Fibroblast of mammary gland (primary cell): ENCODE measurements around the gene ABHD2.

Source experiments
- DNase-seq: peaks from one replicate; pipeline ENCODE4 v3.0.0-alpha.2; 2010; ENCODE audit warnings: low read depth
- H3K4me3 ChIP-seq: 2 replicates; pipeline ENCODE4 v1.5.1; 2011; ENCODE audit warnings: low read depth, mild to moderate bottlenecking, low read length, moderate library complexity; ENCODE audit not compliant: control insufficient read depth
- TF ChIP-seq, protein P1 (sequence below): conservative IDR thresholded peaks from 2 replicates; pipeline ENCODE4 v1.5.1; 2011; ENCODE audit warnings: low read depth, low read length, inconsistent platforms; ENCODE audit not compliant: control insufficient read depth, insufficient read depth

The ABHD2 gene

DNA sequence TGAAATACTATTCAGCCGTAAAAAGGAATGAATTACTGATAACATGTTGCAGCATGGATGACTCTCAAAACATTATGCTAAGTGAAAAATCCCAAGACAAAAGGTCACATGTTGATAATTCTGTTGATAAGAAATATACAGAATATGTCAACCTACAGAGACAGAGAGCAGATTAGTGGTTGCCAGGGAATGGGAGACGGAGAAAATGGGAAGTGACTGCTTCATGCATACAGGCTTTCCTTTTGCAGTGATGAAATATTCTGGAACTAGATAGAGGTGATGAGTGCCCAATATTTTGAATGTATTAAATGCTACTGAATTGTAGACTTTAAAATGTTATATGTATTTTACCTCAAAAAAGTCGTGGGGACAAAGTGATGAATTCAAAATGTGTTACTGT, 56.2 kb downstream of the ABHD2 start:
- DNase-seq = no peak
- TF ChIP-seq, protein P1, sequence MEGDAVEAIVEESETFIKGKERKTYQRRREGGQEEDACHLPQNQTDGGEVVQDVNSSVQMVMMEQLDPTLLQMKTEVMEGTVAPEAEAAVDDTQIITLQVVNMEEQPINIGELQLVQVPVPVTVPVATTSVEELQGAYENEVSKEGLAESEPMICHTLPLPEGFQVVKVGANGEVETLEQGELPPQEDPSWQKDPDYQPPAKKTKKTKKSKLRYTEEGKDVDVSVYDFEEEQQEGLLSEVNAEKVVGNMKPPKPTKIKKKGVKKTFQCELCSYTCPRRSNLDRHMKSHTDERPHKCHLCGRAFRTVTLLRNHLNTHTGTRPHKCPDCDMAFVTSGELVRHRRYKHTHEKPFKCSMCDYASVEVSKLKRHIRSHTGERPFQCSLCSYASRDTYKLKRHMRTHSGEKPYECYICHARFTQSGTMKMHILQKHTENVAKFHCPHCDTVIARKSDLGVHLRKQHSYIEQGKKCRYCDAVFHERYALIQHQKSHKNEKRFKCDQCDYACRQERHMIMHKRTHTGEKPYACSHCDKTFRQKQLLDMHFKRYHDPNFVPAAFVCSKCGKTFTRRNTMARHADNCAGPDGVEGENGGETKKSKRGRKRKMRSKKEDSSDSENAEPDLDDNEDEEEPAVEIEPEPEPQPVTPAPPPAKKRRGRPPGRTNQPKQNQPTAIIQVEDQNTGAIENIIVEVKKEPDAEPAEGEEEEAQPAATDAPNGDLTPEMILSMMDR = no peak

DNA sequence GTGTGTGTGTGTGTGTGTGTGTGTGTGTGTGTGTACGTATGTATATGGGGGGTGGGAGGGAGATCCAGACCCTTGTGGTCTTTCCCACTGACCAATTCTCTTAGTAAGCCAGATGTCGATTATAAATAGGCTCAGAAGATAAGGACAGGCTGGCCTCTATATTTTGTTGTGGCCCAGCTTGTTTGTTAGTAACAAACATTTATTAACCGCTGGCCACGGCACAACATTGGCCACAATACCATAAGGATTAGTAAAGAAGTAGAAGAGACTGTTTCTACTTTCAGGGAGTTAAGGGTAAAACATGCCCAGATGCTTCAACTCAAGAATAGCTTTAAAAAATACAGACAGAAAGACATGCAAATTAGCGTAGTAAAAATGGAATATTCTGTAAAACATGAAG, 58.1 kb downstream of the ABHD2 start:
- H3K4me3 ChIP-seq = no peak overlapping the region
- no peak for DNase-seq
- TF ChIP-seq, protein P1 = no peak

More for the DNA sequence above, 56.2 kb downstream of the ABHD2 start:
- no peak overlapping the region for H3K4me3 ChIP-seq

DNA sequence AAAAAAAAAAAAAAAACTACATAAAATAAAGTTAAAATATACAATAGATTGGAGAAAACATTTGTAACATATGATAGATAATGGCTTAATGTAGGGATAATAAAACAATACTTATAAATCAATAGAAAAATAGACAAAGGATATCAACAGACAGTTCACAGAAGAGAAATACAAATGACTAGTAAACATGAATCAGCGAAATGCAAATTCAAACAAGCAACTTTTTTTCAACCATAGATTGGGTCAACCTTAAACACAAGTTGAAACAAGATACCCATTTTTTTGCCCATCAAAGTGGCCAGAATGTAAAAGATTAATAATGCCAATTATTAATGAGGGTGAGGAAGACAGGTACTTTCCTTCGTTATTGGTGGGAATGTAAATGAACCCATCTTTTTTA, 59.9 kb downstream of the ABHD2 start:
- TF ChIP-seq, protein P1 = no peak
- no peak overlapping the region for H3K4me3 ChIP-seq
- DNase-seq = no peak

DNA sequence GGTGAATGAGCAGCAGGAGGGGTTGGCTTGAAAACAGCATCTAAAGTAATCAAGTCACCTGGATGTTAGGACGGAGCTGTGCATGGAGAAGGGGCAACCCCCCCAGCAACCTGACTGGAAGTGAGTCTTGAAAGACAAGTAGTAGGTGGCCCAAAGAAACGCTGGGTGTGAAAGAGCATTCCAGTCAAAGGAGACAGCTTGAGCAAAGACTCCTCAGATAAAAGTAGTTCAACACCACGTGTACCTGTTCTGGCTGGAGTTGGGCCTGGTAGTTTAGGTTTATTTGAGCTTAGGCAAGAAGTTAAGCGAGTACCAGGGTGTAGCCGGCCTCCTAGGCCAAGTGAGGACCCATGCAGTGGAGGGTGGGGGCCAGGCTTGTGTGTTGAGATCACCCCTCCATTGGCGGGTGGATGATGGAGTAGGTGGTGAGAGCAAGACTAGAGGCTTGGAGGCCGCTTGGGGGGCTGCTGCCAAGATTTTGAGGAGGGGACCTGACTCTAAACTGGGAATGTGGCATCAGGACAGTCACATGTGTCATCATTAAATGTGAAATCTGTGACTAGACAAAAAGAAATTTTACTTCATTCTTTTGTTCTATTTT, 61.3 kb downstream of the ABHD2 start:
- DNase-seq = no peak
- H3K4me3 ChIP-seq = no peak overlapping the region
- TF ChIP-seq, protein P1 = no peak

DNA sequence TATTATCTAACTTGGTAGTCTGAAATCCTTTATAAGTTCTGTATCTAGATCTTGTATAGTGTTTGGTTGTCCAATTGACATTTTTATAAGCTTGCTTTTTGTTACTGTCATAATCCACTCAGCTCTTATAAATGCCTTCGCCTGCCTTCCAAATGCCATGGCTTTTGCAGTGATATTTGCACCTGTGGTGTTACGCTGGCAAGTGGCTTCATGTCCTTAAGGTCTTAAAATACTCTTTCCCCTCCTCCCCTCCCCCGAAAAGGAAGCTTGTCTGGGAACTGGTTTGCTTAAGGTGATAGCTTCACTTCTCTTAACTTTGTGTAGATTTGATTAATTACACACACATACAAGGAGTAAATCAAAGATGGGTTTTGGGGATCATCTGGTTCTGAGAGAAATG, 62.0 kb downstream of the ABHD2 start:
- DNase-seq = no peak
- TF ChIP-seq, protein P1 = no peak
- H3K4me3 ChIP-seq = no peak overlapping the region

DNA sequence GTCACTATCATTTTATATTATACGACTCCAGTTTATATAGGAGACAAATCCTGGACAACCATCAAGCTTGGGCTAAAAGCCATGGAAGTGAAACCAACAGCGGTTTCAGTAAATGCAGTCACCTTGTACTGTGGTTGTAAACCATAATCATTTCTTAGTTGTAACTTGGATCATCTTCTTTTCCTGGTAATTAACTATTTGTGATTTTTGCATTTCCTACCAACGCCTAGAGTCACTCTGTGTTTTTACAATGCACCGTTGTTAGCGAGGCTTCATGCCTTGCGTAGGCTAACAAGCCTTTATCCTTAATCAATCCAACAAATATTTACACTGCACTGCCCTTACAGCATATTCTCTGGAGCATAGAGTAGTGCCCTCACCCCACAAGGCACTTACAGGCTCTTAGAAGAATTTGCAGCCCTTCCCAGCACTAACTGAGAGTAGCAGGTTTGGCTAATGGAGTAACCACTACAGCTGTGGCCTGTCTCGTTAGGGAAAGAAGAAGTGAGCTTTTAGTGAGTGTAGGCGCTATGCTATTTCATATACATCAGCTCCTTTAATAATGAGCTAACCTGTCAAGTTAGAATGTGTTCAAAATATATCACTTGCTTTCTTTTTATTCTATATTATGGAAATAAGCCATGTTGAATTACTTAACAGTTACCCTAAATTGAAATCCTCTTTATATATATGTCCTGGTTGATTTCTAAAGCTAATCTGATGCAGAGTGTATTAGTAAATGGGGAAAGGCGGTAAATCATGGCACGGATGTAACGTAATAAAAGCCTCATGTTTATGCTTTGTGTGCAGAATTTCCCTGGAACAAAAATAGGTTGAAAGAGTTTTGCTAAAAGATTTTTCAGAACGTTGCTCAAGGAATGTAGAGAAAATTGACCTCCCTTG, 62.8 kb downstream of the ABHD2 start:
- DNase-seq = no peak
- H3K4me3 ChIP-seq = no peak overlapping the region
- TF ChIP-seq, protein P1 = no peak
